ENCODE measurements around the gene ZFR2.
"Not testable (repeated sequence)": the region's sequence is repeated elsewhere in the genome, so short reads cannot be mapped to it uniquely, and the experiment has no call there.

Gene ZFR2

GRCh38 chr19:3868770-3869456 is at the start of gene ZFR2:
TSS of gene ZFR2 (minus strand) at chr19:3869038. CDS start at chr19:3869017, 21 bp downstream.
- DNase-seq: peak in 26 of 58 donors; percentile 8 to 62 (median 25)

GRCh38 chr19:3916033-3916432 is 47.2 kb upstream of the ZFR2 start:
- DNase-seq: no peak

- no peak for DNase-seq
These were observed 45.4 kb upstream of the ZFR2 start for GRCh38 chr19:3914199-3914598.

- no peak for DNase-seq
These were observed 41.3 kb upstream of the ZFR2 start for GRCh38 chr19:3910105-3910504.

GRCh38 chr19:3908266-3909054 is 39.6 kb upstream of the ZFR2 start:
- no peak for DNase-seq

GRCh38 chr19:3907626-3908265 is 38.9 kb upstream of the ZFR2 start:
- no peak for DNase-seq

- no peak for DNase-seq
These were observed 35.4 kb upstream of the ZFR2 start for GRCh38 chr19:3904233-3904632.

GRCh38 chr19:3902317-3902973 is 33.6 kb upstream of the ZFR2 start:
- DNase-seq: no peak

- no peak for DNase-seq
These were observed 30.9 kb upstream of the ZFR2 start for GRCh38 chr19:3899531-3900294.

- no peak for DNase-seq
These were observed 29.6 kb upstream of the ZFR2 start for GRCh38 chr19:3898426-3898825.

- no peak for DNase-seq
These were observed 29.1 kb upstream of the ZFR2 start for GRCh38 chr19:3897936-3898335.

- no peak for DNase-seq
These were observed 26.9 kb upstream of the ZFR2 start for GRCh38 chr19:3895788-3896187.

- DNase-seq: not testable (repeated sequence)
These were observed 26.1 kb upstream of the ZFR2 start for GRCh38 chr19:3894959-3895358.

- no peak for DNase-seq
These were observed 24.8 kb upstream of the ZFR2 start for GRCh38 chr19:3893509-3894179.

GRCh38 chr19:3890591-3890990 is 21.8 kb upstream of the ZFR2 start:
- DNase-seq: peak in 21 of 58 donors; percentile 5 to 66 (median 23)

GRCh38 chr19:3882041-3882384 is 13.2 kb upstream of the ZFR2 start:
- peak in 2 of 58 donors; percentile 12 to 17 for DNase-seq

- peak in 14 of 58 donors; percentile 3 to 54 (median 22) for DNase-seq
These were observed 12.6 kb upstream of the ZFR2 start for GRCh38 chr19:3881272-3882040.

- peak in 51 of 58 donors; percentile 15 to 91 (median 55) for DNase-seq
These were observed 11.8 kb upstream of the ZFR2 start, which contains the start of gene ATCAY for GRCh38 chr19:3880471-3881271. TSS of gene ATCAY (plus strand) at chr19:3880685. CDS start at chr19:3885768, 5,083 bp downstream.

- no peak for DNase-seq
These were observed 10.8 kb upstream of the ZFR2 start for GRCh38 chr19:3879656-3880055.

All from anterior cingulate cortex (tissue), 58 donors.